ENCODE measurements around the gene MSI2.

- TF ChIP-seq CTCF (IDR thresholded peaks at IDR 0.05): no peak
- no peak for TF ChIP-seq POLR2A (IDR thresholded peaks at IDR 0.05)
- no peak for TF ChIP-seq POLR2AphosphoS5 (IDR thresholded peaks at IDR 0.05)
These were observed 331.1 kb downstream of the MSI2 start for GRCh38 chr17:57587193-57587969.
